Epithelial cell of esophagus (primary cell): ENCODE results near the gene IL20RB.
"Not testable (repeated sequence)": the region's sequence is repeated elsewhere in the genome, so short reads cannot be mapped to it uniquely, and the experiment has no call there.

Experiments used
- DNase-seq: peaks from one replicate; pipeline ENCODE4 v3.0.0; 2010; ENCODE audit warnings: low read depth
- H3K4me3 ChIP-seq: 2 replicates; pipeline ENCODE4 v1.5.1; 2011; ENCODE audit warnings: mild to moderate bottlenecking, low read length, control low read depth
- CTCF ChIP-seq: IDR thresholded peaks from 2 replicates; pipeline ENCODE4 v1.5.1; 2011; ENCODE audit warnings: low read depth, mild to moderate bottlenecking, low read length, control low read depth, inconsistent platforms; ENCODE audit not compliant: insufficient read depth; ENCODE audit errors: missing control alignments

Gene IL20RB

DNA sequence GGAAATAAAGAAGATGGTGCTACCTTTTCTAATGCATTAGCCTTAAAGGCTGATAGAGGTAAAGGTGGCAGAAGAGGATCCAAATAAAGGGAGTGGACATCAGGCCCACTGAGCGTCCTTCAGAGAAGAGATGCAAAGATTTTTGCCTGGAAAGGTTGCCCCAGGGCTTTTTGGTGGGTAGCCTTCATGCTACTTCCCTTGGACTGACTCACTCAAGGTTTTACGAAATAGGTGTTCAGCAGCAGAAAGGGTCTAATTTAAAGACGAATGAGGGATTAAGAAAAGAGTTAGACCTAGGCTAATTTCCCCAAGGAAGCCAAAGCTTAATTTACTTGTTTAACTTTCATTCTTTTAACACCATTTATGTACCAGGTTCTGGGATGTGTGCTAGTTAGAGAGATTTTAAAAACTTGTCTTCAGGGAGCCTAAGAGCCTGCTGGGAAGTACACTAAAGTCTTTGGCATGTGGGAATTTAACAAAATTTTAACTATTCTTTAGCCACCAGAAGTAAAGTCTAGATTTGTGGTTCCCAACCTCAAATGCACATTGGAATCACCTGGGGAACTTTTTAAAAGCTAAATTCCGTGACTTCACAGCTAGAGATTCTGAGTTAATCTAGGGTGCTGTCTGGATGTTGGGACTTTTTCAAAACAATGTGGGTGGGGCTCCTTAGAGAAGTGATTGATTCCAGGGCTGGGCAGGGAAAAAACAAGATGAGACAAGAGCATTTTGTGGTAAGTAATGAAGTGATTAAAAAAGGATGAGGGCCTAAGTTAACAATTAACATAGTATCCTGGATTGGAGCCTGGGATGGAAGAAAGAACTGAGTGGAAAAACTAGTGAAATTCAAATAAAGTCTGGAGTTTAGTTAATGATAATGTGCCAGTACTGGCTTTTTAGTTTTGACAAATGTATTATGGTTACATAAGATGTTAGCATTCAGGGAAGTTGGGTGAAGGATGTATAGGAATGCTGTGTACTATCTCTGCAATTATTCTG is 3.4 kb downstream of the IL20RB start:
- no peak for TF ChIP-seq CTCF
- peak overlapping the region; percentile 81 for H3K4me3 ChIP-seq
- DNase-seq = peak; percentile 92

DNA sequence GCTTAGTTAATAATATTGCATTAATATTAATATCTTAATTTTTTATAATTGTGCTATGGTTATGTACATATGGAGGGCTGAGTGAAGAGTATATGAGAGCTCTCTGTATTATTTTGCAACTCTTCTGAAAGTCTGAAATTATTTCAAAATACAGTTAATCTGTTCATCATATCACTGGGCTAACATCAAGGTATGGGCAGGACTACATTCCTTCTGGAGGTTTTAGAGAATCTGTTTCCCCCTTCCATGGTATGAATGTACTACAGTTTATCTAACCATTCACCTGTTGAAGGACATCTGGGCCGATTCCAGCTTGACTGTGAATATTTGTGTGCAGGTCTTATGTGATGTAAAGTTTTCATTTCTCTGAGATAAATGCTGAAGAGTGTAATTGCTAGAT is 5.1 kb downstream of the IL20RB start:
- no peak for TF ChIP-seq CTCF

GRCh38 chr3:136969539-136969938 is 11.8 kb downstream of the IL20RB start:
- not testable (repeated sequence) for H3K4me3 ChIP-seq, DNase-seq

More for the DNA sequence above, 5.1 kb downstream of the IL20RB start:
- H3K4me3 ChIP-seq = peak overlapping the region; percentile 36
- no peak for DNase-seq

- no peak overlapping the region for H3K4me3 ChIP-seq
- TF ChIP-seq CTCF = no peak
- no peak for DNase-seq
Observed at GRCh38 chr3:136973352-136973751, 15.6 kb downstream of the IL20RB start.

GRCh38 chr3:136974670-136975069 is 16.9 kb downstream of the IL20RB start:
- TF ChIP-seq CTCF = no peak
- no peak overlapping the region for H3K4me3 ChIP-seq
- no peak for DNase-seq

DNA sequence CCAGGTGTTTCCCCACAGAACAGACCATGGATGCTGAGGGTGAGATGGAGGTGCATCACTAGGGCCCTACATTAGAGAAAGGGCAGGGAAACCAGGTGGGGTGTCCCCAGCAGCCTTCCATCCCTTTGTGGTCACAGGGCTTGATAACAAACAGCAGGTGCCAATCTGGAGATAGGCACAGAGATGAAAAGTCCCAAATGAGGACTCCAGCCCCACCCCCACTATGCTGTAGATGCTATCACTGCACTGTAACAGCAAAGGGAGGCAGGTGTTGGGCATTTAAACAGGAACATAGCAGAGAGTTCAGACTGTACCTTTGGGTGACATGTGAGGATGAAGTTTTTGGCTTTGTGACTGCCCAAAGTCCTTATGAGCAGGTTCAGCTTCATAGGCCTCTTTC is 21.4 kb downstream of the IL20RB start:
- H3K4me3 ChIP-seq = no peak overlapping the region
- DNase-seq = no peak
- no peak for TF ChIP-seq CTCF

GRCh38 chr3:136979684-136980083 is 21.9 kb downstream of the IL20RB start:
- DNase-seq = peak; percentile 71
- H3K4me3 ChIP-seq = no peak overlapping the region
- no peak for TF ChIP-seq CTCF
